Measurements from ENCODE around the gene ATP8B1.

The ATP8B1 gene

GRCh38 chr18:57816208-57816954 is 13.3 kb upstream of the ATP8B1 start:
- no peak for DNase-seq

GRCh38 chr18:57814555-57814954 is 11.4 kb upstream of the ATP8B1 start:
- no peak for DNase-seq

GRCh38 chr18:57813245-57813644 is 10.1 kb upstream of the ATP8B1 start:
- DNase-seq, result no peak

GRCh38 chr18:57812126-57812477 is 9.0 kb upstream of the ATP8B1 start:
- no peak for DNase-seq

- DNase-seq, result no peak
Measured at GRCh38 chr18:57811477-57812125, 8.5 kb upstream of the ATP8B1 start.

- DNase-seq, result no peak
Measured at GRCh38 chr18:57809190-57809589, 6.1 kb upstream of the ATP8B1 start.

- no peak for DNase-seq
Measured at GRCh38 chr18:57807336-57808117, 4.4 kb upstream of the ATP8B1 start.

GRCh38 chr18:57806978-57807285 is 3.8 kb upstream of the ATP8B1 start:
- no peak for DNase-seq

- DNase-seq, result no peak
Measured at GRCh38 chr18:57806201-57806977, 3.3 kb upstream of the ATP8B1 start.

GRCh38 chr18:57805117-57805516 is 2.0 kb upstream of the ATP8B1 start:
- DNase-seq, result no peak

GRCh38 chr18:57804557-57804956 is 1.4 kb upstream of the ATP8B1 start:
- DNase-seq, result no peak

- no peak for DNase-seq
Measured at GRCh38 chr18:57802213-57803102, 657 bp downstream of the ATP8B1 start.

GRCh38 chr18:57801761-57802212 is 1.3 kb downstream of the ATP8B1 start:
- no peak for DNase-seq

- no peak for DNase-seq
Measured at GRCh38 chr18:57801325-57801724, 1.8 kb downstream of the ATP8B1 start.

GRCh38 chr18:57798713-57799373 is 4.3 kb downstream of the ATP8B1 start:
- DNase-seq, result no peak

GRCh38 chr18:57797209-57797651 is 5.9 kb downstream of the ATP8B1 start:
- peak; percentile 70 for DNase-seq

GRCh38 chr18:57794951-57795728 is 8.0 kb downstream of the ATP8B1 start:
- DNase-seq, result no peak

GRCh38 chr18:57793302-57793986 is 9.7 kb downstream of the ATP8B1 start:
- DNase-seq, result no peak

- no peak for DNase-seq
Measured at GRCh38 chr18:57792631-57793301, 10.3 kb downstream of the ATP8B1 start.

Data from NCI-H2227 treated with DMSO at 0.1 percent for 48 hours (cell line).